Mesothelial cell of epicardium (in vitro differentiated cells): ENCODE measurements around the gene NAA10. TPM values are rescaled to one million over a fixed set of nuclear protein-coding genes. Genes with fewer than 3 reads are reported as not detected.

Source experiments
- DNase-seq, 2 experiments: peaks; one replicate each; pipeline ENCODE4 v3.0.0; 2021; ENCODE audit warnings: low spot score in 2 of 2; ENCODE audit not compliant: unreplicated experiment in 2 of 2
- H3K27ac Mint-ChIP-seq: 2 replicates; pipeline ENCODE4 v1.8.0; 2021; ENCODE audit warnings: mixed read lengths
- H3K27me3 Mint-ChIP-seq: 2 replicates; pipeline ENCODE4 v1.8.0; 2021; ENCODE audit warnings: low read depth, mixed read lengths
- H3K36me3 Mint-ChIP-seq: 2 replicates; pipeline ENCODE4 v1.8.0; 2021; ENCODE audit warnings: mixed read lengths
- H3K4me1 Mint-ChIP-seq: 2 replicates; pipeline ENCODE4 v1.8.0; 2021; ENCODE audit warnings: mixed read lengths
- H3K4me3 Mint-ChIP-seq: 2 replicates; pipeline ENCODE4 v1.8.0; 2021; ENCODE audit warnings: mild to moderate bottlenecking, moderate library complexity, mixed read lengths
- H3K9me3 Mint-ChIP-seq: 2 replicates; pipeline ENCODE4 v1.8.0; 2021; ENCODE audit warnings: mixed read lengths
- total RNA-seq: library from RNA; stranded (reverse); gene quantifications from 3 replicates; pipeline ENCODE4 v1.2.1, GENCODE V29; 2021
- TF ChIP-seq, protein P1 (sequence below): fragments of 200-600 bp; sonication (generic); IDR thresholded peaks from one replicate; pipeline ENCODE4 v1.5.0; 2021; ENCODE audit warnings: antibody characterized with exemption; ENCODE audit not compliant: unreplicated experiment

NAA10 gene
- total RNA-seq, 1 donor from 2014 or later, result 76.8 TPM

DNA sequence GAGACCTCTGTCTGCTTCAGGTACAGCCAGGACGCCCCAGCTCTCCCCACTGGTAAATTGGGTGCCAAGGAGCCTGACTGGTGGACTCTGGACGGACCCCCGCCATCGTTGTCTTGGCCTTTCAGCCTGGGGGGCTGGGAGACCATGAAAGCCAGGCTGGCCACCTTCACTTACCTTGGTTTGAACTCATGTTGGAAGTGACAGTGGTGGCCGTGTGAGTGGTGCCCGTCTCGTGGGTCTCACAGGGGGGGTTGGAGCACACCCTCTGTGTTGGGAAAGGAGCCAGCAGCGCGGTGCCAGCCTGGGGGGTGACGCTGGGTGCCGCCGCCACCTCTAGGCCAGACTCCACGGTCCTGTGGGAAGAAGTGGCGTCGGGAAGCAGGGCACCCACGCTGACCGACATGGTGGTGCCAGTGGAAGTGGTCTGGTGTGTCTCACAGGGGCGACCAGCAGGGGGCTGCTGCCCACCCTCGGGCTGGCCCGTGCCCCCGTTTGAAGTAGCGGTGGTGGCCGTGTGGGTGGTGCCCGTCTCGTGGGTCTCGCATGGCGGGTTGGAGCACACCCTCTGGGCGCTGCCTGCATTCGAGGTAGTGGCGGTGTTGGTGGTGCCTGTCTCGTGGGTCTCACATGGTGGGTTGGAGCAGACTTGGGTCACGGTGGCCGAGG is 19.2 kb upstream of the NAA10 start:
- Mint-ChIP-seq H3K4me3 (no peak overlapping the region), H3K36me3 (peaks cover 37% of the 10 kb centered on the region), H3K9me3 (no peaks in the 10 kb centered on the region), H3K27ac (no peak overlapping the region), H3K27me3 (no peaks in the 10 kb centered on the region), H3K4me1 (no peaks in the 10 kb centered on the region)
- TF ChIP-seq, protein P1, sequence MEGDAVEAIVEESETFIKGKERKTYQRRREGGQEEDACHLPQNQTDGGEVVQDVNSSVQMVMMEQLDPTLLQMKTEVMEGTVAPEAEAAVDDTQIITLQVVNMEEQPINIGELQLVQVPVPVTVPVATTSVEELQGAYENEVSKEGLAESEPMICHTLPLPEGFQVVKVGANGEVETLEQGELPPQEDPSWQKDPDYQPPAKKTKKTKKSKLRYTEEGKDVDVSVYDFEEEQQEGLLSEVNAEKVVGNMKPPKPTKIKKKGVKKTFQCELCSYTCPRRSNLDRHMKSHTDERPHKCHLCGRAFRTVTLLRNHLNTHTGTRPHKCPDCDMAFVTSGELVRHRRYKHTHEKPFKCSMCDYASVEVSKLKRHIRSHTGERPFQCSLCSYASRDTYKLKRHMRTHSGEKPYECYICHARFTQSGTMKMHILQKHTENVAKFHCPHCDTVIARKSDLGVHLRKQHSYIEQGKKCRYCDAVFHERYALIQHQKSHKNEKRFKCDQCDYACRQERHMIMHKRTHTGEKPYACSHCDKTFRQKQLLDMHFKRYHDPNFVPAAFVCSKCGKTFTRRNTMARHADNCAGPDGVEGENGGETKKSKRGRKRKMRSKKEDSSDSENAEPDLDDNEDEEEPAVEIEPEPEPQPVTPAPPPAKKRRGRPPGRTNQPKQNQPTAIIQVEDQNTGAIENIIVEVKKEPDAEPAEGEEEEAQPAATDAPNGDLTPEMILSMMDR, result no peak
- no peak for DNase-seq

DNA sequence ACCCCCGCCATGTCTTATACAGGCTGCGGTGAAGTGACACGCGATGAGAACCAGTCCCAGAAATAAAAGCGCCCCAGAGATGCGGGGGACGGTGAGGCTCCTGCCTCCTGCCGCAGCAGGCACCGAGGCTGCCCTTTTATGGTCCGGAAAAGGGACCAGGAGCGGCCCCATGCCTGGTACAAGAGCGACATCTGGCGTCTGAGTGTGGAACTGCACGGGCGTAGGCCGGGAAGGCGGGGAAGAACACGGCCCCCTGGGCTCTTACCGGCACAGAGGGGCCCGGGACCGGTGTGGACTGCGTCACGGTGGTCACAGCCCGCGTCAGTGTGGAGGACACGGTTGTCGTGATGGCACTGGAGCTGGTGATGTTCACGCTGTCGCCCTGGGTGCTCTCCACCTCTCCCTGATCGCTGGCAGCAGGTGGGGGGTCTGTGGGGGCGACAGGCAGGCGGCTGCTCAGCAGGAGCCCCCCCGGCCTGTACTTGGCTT is 18.5 kb upstream of the NAA10 start:
- H3K27ac Mint-ChIP-seq, result no peak overlapping the region
- no peaks in the 10 kb centered on the region for H3K4me1 Mint-ChIP-seq
- H3K4me3 Mint-ChIP-seq, result no peak overlapping the region
- DNase-seq, result peak in 1 of 2 experiments; percentile 89
- H3K36me3 Mint-ChIP-seq, result peaks cover 37% of the 10 kb centered on the region
- H3K9me3 Mint-ChIP-seq, result no peaks in the 10 kb centered on the region
- H3K27me3 Mint-ChIP-seq, result no peaks in the 10 kb centered on the region
- TF ChIP-seq, protein P1, result peak; percentile 95

DNA sequence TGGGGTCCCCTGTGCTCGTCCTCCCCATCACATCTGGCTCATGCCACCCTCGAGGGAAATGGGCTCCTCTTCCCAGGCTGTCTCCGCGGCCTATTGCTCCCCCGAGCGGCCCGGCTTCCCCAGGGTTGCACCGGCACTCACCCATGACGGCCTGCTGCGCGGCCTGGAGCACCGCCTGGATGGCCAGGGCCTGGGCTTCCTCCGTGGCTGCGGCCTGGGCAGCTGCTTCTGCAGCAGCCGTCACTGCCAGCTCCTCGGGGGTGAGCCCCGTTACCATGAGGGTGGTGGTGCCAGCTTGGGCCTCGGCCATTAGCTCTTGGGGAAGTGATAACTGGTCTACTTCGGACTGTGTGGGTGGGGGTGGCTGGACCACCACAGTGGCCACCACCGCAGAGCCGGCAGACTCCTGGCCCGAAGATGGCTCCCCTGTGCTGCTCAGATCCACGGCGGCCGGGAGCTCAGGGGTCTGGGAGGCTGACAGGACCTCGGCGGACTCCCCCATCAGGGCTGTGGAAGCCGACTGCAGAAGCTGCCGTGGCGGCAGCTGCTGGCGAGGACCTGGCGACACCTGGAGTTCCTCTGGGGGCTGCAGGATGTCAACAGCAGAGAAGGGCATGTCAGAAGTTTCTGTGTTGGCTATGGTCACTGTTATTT is 17.7 kb upstream of the NAA10 start:
- no peak overlapping the region for H3K27ac Mint-ChIP-seq
- no peaks in the 10 kb centered on the region for H3K27me3 Mint-ChIP-seq
- H3K36me3 Mint-ChIP-seq, result peaks cover 35% of the 10 kb centered on the region
- no peaks in the 10 kb centered on the region for H3K9me3 Mint-ChIP-seq
- H3K4me1 Mint-ChIP-seq, result peaks cover under 1% of the 10 kb centered on the region
- H3K4me3 Mint-ChIP-seq, result no peak overlapping the region
- no peak for DNase-seq
- TF ChIP-seq, protein P1, result no peak

DNA sequence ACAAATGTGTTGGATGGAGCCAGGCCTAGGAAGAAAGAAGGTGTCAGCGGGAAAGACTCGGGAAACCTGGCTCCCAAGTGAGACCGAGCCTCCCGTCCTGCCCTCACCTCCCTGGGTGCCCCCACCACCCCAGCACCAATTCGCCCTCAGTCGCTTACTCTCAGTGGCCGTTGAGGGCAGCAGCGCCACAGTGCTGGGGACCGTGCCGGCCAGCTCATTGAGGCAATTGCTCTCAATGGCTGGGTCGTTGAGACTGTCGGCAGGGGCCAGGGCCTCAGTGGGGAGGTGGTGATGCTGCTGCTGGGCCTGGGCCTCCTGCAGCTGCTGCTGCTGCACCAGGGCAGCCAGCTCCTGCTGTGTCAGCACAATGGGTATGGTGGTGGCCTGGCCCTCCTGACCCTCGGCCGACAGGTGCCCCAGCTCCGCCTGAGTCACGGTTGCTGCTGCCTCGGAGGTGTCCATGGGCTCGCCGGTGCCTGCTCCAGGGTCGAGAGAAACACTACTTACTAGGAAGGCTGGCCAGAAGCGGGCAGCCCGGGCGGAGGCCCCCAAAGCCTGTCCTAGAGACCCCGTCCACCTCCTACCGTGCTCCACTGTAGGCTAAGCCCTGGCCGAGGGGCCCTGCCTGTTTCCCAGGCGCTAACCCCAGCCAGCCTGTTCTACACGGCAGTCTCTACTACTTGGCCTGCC is 17.0 kb upstream of the NAA10 start:
- Mint-ChIP-seq H3K27ac (no peak overlapping the region), H3K27me3 (no peaks in the 10 kb centered on the region), H3K36me3 (peaks cover 35% of the 10 kb centered on the region), H3K9me3 (no peaks in the 10 kb centered on the region), H3K4me3 (no peak overlapping the region), H3K4me1 (peaks cover 2% of the 10 kb centered on the region)
- TF ChIP-seq, protein P1, result no peak
- no peak for DNase-seq

DNA sequence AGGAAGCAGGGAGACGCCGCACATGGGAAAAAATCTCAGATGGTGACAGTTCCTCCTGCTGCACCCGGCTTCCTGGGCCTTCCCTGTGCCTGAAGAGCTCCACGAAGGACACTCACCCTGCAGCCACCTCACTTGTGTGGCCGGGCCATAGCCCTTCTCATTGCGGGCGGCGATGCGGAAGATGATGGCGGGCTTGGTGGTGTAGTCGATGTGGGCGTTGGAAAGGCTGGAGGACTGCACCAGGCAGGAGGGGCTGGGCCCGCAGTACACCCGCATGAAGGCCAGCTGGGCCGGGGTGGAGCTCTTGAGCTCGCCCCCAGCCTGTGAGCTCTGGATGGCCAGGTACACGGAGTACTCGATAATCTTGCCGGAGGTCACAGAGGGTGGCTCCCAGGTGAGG is 15.3 kb upstream of the NAA10 start:
- TF ChIP-seq, protein P1, result no peak
- no peak for DNase-seq
- no peak overlapping the region for H3K27ac Mint-ChIP-seq
- H3K9me3 Mint-ChIP-seq, result no peaks in the 10 kb centered on the region
- peaks cover 2% of the 10 kb centered on the region for H3K4me1 Mint-ChIP-seq
- H3K4me3 Mint-ChIP-seq, result no peak overlapping the region
- H3K36me3 Mint-ChIP-seq, result peaks cover 30% of the 10 kb centered on the region
- H3K27me3 Mint-ChIP-seq, result no peaks in the 10 kb centered on the region
